ENCODE measurements around the gene ARMC5.
A peak's percentile ranks its signal among the peaks of the same experiment; 100 is the strongest.
"Not testable (repeated sequence)": the region's sequence is repeated elsewhere in the genome, so short reads cannot be mapped to it uniquely, and the experiment has no call there.

ARMC5 gene

DNA sequence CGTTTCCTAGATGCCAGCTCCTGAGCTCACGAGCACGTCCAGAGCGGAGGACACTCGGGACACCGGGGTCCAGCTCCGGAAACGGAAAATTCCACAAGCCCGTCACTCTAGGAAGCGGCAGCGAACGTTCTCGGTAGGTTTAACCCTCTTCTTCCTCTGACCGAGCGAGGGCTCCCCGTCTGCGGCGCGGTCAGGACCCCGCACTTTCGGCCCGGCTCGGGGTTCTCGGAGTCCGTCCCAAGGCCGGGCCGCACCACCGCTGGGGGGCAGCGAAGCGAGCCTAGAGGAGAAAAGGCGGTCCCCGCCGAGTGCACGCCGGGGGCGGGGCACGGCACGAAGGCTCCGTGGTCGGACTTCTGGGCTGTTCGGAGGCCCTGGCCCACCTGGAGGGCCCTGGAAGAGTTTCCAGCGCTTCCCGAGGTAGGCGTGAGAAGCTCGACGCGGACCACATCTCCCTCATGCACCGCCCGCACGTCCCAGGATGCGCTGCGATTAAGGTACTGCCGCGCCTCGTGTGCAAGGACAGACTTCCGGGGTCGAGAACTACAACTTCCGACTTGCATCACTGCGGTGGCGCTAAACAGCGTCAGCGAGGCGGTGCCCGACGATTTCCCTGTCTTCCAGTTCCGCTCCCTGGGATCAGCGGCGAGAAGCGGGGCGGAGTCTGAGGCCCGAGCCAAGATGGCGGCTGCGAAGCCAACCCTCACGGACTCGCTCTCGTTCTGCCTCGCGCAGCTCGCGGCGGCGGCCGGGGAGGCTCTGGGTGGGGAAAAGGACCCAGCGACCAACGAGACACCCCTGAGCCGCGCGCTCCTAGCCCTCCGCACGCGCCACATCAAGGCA is at the start of gene ARMC5:
Gene ARMC5 (plus strand): TSS at position 658 of the 843 bp plus-strand sequence. CDS start 24 bp downstream, at position 682.
- peak; percentile 93 for DNase-seq

- no peak for DNase-seq
Observed at GRCh38 chr16:31410082-31410481, 49.2 kb upstream of the ARMC5 start.

GRCh38 chr16:31411024-31411844 is 48.1 kb upstream of the ARMC5 start:
- no peak for DNase-seq

DNA sequence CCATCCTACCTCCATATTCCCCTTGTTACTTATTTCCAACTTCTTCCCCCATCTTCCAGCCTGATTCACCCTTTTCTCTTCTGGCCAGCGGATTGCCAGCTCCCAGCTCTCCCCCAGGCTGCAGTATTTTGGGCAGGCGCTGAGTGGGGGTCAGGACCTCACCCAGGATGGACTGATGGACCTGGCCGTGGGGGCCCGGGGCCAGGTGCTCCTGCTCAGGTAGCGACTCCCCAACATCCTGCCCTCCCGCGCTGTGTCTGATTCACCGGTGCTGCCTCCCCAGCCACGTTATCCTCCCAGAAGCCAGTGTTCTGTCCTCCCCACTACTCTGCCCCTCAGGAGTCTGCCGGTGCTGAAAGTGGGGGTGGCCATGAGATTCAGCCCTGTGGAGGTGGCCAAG is 46.6 kb upstream of the ARMC5 start:
- no peak for DNase-seq

- no peak for DNase-seq
Observed at GRCh38 chr16:31413381-31413780, 45.9 kb upstream of the ARMC5 start.

GRCh38 chr16:31413943-31414342 is 45.4 kb upstream of the ARMC5 start:
- no peak for DNase-seq

DNA sequence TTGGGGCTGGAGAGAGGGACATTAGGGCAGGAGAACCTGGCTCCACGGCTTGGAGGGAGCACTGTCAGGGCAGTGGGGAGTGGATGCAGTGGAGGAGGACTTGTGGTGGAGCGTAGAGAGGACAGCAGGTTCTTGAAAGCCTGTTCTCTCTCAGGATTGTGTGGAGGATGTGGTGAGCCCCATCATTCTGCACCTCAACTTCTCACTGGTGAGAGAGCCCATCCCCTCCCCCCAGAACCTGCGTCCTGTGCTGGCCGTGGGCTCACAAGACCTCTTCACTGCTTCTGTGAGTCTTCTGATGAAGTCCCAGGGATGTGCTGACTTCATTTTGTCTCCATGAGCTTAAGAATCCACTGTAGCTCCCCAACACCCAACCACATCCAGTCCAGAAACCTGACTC is 44.6 kb upstream of the ARMC5 start:
- DNase-seq, result no peak

GRCh38 chr16:31416371-31416770 is 42.9 kb upstream of the ARMC5 start:
- no peak for DNase-seq

GRCh38 chr16:31417036-31417435 is 42.3 kb upstream of the ARMC5 start:
- not testable (repeated sequence) for DNase-seq

DNA sequence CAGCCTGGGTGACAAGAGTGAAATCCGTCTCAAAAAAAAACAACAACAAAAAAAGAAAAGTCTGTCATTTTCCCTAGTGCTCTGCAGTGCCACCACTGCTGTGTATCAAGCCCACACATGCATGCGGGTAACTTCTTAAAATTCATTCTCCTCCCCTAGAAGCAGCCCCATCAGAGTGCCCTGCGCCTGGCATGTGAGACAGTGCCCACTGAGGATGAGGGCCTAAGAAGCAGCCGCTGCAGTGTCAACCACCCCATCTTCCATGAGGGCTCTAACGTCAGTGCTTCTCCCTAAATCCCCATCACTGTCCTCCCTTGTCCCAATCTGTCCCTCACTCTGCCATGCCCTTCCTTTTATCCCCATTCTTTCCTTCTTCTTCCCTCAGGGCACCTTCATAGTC is 41.4 kb upstream of the ARMC5 start:
- DNase-seq, result no peak

DNA sequence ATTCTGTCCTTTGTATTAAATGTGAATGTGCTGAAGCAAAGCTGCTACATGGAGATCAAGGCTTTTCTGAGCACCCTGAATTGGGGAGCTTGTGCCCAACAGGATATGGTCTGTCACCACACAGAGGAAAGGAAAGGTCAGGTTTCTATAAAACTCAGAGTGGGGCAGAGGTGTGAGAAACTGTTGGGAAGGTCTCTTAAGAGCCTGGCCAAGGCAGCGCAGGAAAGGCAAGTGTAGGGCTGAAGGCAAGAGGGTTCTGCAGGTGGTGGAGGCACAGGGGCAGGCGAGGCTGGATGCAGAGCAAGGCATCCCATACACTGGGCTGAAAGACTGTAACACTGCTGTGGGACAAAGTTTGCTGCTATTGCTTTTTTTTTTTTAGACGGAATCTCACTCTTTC is 39.3 kb upstream of the ARMC5 start:
- no peak for DNase-seq

GRCh38 chr16:31421587-31421986 is 37.7 kb upstream of the ARMC5 start:
- DNase-seq, result no peak

DNA sequence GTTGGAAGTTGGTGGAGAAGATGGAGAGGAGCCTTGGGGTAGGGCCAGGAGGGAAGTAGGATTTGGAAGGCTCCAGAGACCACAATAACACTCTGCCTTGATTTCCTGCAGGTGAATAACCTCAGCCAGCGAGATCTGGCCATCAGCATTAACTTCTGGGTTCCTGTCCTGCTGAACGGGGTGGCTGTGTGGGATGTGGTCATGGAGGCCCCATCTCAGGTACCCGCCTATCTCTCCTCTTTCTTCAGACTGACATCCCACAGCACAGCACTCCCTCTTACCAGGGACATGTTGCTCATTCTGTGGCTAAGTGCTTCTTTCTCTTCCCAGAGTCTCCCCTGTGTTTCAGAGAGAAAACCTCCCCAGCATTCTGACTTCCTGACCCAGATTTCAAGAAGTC is 36.1 kb upstream of the ARMC5 start:
- no peak for DNase-seq

DNA sequence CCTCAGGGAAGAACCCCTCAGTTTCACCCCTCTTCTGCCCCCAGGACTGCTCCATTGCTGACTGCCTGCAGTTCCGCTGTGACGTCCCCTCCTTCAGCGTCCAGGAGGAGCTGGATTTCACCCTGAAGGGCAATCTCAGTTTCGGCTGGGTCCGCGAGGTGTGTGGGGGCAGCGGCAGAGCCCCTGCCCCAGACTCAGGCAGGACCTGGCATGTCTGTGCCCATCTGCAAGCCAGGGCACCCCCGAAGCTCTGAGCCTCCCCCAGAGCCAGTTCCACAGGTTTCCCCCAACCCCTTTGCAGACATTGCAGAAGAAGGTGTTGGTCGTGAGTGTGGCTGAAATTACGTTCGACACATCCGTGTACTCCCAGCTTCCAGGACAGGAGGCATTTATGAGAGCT is 35.5 kb upstream of the ARMC5 start:
- DNase-seq, result no peak

DNA sequence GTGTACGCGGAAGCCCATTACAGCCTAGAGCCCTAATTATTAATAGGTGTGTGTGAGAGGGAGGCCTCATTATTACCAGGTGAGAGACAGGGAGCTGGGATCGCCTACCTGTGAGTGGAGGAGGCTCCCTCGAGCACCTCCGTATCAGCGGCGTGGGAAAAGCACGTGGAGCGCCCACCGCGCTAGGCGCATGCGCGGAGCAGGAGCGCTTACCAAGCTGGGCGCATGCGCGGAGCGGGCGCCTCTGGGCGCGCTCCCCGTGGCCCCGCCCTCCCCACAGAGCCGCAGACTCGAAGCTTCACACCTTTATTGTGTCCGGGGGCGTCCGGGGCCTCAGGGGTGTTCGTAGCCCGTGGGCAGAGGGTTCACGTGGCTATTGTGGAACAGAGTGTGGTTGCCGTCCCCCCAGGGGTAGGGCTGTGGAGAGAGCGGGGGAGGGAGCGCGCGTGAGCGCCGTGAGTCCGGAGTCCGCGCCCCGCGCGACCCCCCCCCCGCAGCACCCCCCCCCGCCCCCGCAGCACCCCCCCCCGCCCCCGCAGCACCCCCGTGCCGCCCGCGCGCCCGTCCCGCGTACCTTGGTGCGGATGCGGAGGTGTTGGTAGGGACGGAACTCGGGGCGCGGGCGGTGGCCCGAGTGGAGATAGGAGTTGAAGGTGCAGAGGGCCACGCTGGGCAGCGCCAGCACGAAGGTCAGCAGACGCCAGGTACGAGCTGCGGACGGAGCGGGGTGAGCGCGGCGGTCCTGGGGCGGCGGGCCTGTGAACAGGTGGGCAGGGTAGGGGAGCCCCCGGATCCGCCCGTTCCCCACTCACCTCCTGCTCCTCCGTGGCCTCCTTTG is 31.6 kb upstream of the ARMC5 start:
- no peak for DNase-seq

DNA sequence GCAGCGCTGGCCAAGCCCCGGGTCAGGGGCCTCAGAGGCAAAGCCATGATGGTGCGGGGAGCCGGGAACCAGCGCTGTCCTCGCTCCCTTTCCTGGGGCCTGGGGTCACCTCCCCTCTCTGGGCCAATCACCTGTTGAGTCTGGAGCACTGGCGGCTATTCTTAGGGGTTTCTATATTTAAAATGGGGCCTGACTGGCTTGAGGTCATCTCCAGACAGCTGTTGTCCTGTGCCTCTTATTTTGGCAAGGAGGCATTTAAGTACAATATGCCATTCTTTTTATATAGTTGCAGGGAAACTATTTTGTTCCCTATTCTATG is 31.1 kb upstream of the ARMC5 start, which contains the start of gene COX6A2:
Gene COX6A2 (minus strand): TSS at position 82 of the 319 bp plus-strand sequence. CDS start 35 bp downstream, at position 47.
- no peak for DNase-seq

DNA sequence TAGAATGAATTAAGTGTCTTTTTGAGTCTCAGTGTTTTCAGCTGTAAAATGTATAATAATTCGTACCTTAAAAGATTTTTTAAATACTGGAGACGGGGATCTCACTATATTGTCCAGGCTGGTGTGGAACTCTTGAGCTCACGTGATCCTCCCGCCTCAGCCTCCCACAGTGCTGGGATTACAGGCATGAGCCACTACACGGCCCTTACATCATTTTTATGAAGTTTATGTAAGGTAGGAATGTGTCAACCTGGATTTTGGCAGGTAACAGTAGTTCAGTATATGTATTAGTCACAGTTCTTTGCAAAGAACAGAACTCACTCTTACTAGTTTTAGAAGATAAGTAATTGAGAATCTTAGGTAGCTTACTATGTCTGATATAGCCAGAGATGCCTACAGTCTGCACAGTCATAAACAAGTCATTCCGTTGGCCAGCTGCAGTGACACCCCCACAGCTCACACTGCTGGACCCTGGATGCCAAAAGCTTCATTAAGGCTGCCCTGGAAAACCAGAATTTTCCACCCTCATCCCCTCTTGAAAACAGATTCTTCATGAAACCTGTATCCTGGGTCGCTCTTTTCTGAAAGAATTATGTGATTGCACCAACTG is 30.6 kb upstream of the ARMC5 start:
- no peak for DNase-seq

- no peak for DNase-seq
Observed at GRCh38 chr16:31429314-31429713, 30.0 kb upstream of the ARMC5 start.

DNA sequence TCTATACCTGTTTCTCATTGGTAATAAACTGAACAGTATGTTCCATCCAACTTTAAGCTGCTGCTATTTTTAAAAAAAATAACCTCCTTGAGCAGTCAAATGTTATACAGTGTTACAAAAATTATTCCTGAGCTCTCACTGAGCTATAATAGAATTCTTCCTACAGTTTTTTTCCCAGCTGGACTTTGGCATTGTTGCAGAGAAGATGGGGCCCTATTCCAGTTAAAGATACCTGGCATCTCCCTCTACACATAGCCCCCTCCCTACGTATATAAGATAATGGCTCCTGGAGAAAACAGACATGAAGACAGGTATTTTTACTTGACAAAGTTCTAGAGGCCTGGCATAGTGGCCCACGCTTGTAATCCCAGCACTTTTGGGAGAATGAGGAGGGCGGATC is 29.5 kb upstream of the ARMC5 start:
- no peak for DNase-seq

DNA sequence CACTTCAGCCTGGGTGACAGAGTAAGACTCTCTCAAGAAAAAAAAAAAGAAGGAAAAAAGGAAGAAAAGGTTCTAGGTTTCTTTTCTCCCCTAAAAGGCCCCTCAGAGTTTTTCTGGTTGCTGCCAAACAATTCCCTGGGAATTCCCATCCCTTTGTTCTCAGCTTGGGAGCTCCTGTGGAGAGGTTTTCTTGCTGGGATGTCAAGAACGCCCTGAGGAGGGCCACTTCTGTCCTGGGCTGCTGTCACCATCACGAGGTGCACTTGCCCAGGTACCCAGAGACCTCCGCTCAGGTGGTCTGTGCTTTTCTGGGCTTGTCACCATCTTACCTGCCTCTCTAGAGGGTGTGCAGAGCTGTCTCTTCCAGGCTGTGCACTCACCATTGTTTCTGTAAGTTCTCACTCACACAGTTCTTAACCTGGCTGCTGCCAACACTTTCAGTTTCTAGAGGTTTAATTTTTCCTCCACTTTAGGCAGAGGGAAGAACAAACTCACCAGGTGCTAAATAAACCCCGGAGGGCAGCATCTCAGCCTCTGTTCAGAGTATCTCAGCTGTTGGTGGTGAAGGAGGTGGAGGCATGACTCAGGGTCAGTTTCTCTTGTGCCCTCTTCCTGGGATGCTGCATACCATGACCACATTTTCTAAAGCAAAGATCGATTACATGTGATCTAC is 28.8 kb upstream of the ARMC5 start:
- DNase-seq, result no peak

DNA sequence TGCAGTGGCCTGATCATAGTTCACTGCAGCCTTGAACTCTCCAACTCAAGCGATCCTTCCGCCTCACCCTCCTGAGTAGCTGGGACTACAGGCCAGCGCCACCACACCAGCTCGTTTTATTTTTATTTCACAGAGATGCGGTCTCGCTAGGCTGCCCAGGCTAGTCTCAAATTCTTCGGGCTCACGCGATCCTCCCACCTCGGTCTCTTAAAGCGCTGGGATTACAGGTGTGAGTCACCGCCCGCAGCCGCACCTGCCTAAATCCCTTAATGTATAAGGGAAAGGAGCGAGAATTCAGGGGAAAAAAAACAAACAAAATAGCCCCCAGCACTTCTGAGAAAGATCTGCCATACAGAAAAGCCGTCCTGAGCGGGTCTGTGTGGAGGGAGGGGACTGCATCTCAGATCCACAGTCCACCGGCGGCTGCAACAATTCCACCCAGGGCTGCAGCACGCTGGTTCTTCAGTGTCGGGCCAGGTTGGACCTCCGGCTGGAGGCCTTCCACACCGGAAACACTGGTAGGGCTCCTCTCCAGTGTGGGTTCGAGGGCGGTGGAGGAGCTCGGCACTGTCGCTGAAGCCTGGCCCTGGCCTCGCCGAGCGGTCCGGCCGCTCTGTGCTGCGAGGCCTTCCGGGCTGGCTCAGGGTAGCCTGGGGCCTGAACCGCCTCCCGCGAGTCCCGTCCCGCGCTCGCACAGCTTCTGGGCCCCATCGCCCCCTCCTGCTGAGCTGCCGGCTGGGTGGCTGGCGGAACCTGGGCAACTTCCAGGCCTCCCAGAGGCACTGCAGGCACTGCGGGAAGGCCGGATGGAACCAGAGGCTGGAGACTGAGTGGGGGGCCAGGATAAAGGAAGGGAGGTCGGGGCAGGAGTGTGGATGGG is 23.7 kb upstream of the ARMC5 start:
- DNase-seq, result no peak
